Liver (tissue), 9 donors: ENCODE measurements around the gene MEFV. TPM values are rescaled to one million over a fixed set of nuclear protein-coding genes. Genes with fewer than 3 reads are reported as not detected.

Experiments used
- DNase-seq: peaks from one replicate; pipeline ENCODE4 v3.0.0-alpha.2; 2017; ENCODE audit warnings: low spot score
- H3K27ac ChIP-seq, 2 donors: one replicate each; pipeline ENCODE4 v1.7.0; 2013; ENCODE audit warnings: inconsistent platforms in 2 of 2, low read length in 2 of 2, control low read depth in 1 of 2, low read depth in 1 of 2, mild to moderate bottlenecking in 1 of 2
- H3K27me3 ChIP-seq, 4 donors: one replicate each; pipeline versions ENCODE4 v1.6.1 to v1.7.0; 2013; ENCODE audit warnings: low read length in 3 of 4, inconsistent platforms in 1 of 4, mild to moderate bottlenecking in 1 of 4, moderate library complexity in 1 of 4; ENCODE audit not compliant: control insufficient read depth in 4 of 4, insufficient read depth in 4 of 4
- H3K36me3 ChIP-seq, 4 donors: one replicate each; pipeline versions ENCODE4 v1.6.1 to v1.7.0; 2013; ENCODE audit warnings: low read length in 3 of 4, mild to moderate bottlenecking in 3 of 4, low read depth in 1 of 4, moderate library complexity in 1 of 4; ENCODE audit not compliant: control insufficient read depth in 4 of 4, insufficient read depth in 3 of 4
- H3K4me1 ChIP-seq, 4 donors: one replicate each; pipeline versions ENCODE4 v1.6.1 to v1.7.0; 2013; ENCODE audit warnings: low read length in 3 of 4, mild to moderate bottlenecking in 3 of 4, moderate library complexity in 1 of 4; ENCODE audit not compliant: control insufficient read depth in 4 of 4, insufficient read depth in 4 of 4
- H3K4me3 ChIP-seq, 3 donors: one replicate each; pipeline versions ENCODE4 v1.6.1 to v1.7.0; 2013; ENCODE audit warnings: low read length in 3 of 3, control low read depth in 1 of 3, low read depth in 1 of 3, mild to moderate bottlenecking in 1 of 3
- H3K9ac ChIP-seq, 2 donors: one replicate each; pipeline ENCODE4 v1.7.0; 2013; ENCODE audit warnings: low read length in 2 of 2, mild to moderate bottlenecking in 2 of 2, moderate library complexity in 2 of 2, control low read depth in 1 of 2, low read depth in 1 of 2
- H3K9me3 ChIP-seq, 4 donors: one replicate each; pipeline versions ENCODE4 v1.6.1 to v1.7.0; 2013; ENCODE audit warnings: low read length in 3 of 4; ENCODE audit not compliant: control insufficient read depth in 4 of 4
- CTCF ChIP-seq: fragments of 150-350 bp; IDR thresholded peaks from 2 replicates; pipeline ENCODE4 v1.5.1; 2017; ENCODE audit warnings: improper control_type of control experiment, low read depth, low read length; ENCODE audit not compliant: missing input control
- EGR1 ChIP-seq, 2 donors: IDR thresholded peaks; 2 replicates each; pipeline ENCODE4 v1.6.1; 2016 to 2018; ENCODE audit warnings: antibody characterized with exemption in 2 of 2, low read depth in 2 of 2
- FOXA1 ChIP-seq: IDR thresholded peaks from 2 replicates; pipeline ENCODE4 v1.6.1; 2016; ENCODE audit warnings: antibody characterized with exemption
- FOXA2 ChIP-seq: IDR thresholded peaks from 2 replicates; pipeline ENCODE4 v1.6.1; 2016; ENCODE audit warnings: antibody characterized with exemption
- GABPA ChIP-seq, 2 donors: IDR thresholded peaks in 1 of 2; conservative IDR thresholded peaks in 1 of 2; 2 replicates each; pipeline ENCODE4 v1.6.1; 2016; ENCODE audit warnings: antibody characterized with exemption in 2 of 2, mild to moderate bottlenecking in 1 of 2, moderate library complexity in 1 of 2
- HNF4A ChIP-seq, 2 donors: conservative IDR thresholded peaks; 2 replicates each; pipeline ENCODE4 v1.6.1; 2016; ENCODE audit warnings: antibody characterized with exemption in 2 of 2, mild to moderate bottlenecking in 2 of 2
- HNF4G ChIP-seq: IDR thresholded peaks from 2 replicates; pipeline ENCODE4 v1.6.1; 2016; ENCODE audit warnings: antibody characterized with exemption
- JUND ChIP-seq, 2 donors: IDR thresholded peaks; 2 replicates each; pipeline ENCODE4 v1.6.1; 2016; ENCODE audit warnings: antibody characterized with exemption in 2 of 2
- NR2F2 ChIP-seq: IDR thresholded peaks from 2 replicates; pipeline ENCODE4 v1.6.1; 2016; ENCODE audit warnings: antibody characterized with exemption
- RAD21 ChIP-seq, 2 donors: IDR thresholded peaks; 2 replicates each; pipeline ENCODE4 v1.6.1; 2016; ENCODE audit warnings: antibody characterized with exemption in 2 of 2, mild to moderate bottlenecking in 2 of 2
- RXRA ChIP-seq, 2 donors: IDR thresholded peaks; 2 replicates each; pipeline ENCODE4 v1.6.1; 2017 to 2018; ENCODE audit warnings: antibody characterized with exemption in 2 of 2, mild to moderate bottlenecking in 1 of 2
- SP1 ChIP-seq: IDR thresholded peaks from 2 replicates; pipeline ENCODE4 v1.6.1; 2018; ENCODE audit warnings: antibody characterized with exemption, mild to moderate bottlenecking
- TAF1 ChIP-seq: conservative IDR thresholded peaks from 2 replicates; pipeline ENCODE4 v1.6.1; 2016; ENCODE audit warnings: antibody characterized with exemption, mild to moderate bottlenecking
- YY1 ChIP-seq: IDR thresholded peaks from 2 replicates; pipeline ENCODE4 v1.6.1; 2016; ENCODE audit warnings: antibody characterized with exemption, mild to moderate bottlenecking
- ZBTB33 ChIP-seq: IDR thresholded peaks from 2 replicates; pipeline ENCODE4 v1.6.1; 2016; ENCODE audit warnings: antibody characterized with exemption
- WGBS: extraction: QIAGEN DNeasy Blood & Tissue Kit; methylation state at CpG from one replicate; pipeline ENCODE4 v1.1.7; 2013; 5-methylcytosine and 5-hydroxymethylcytosine counted together
- polyA plus RNA-seq, 2 donors: library from polyadenylated mRNA; stranded (reverse) in 1 of 2; unstranded in 1 of 2; fragments of 200-250 nt in 1 of 2; fragments of >200 nt in 1 of 2; fragmentation: Nextera tagmentation in 1 of 2; extraction: Ambion mirVana in 1 of 2; gene quantifications; one replicate each; pipeline versions ENCODE4 v1.2.1 to v1.2.3, GENCODE V29; 2013 to 2015
- total RNA-seq, 2 donors: library from RNA; depleted of rRNA; stranded (reverse); fragments of >200 nt; gene quantifications; one replicate each; pipeline ENCODE4 v1.2.3, GENCODE V29; 2014
- TF ChIP-seq, protein P1 (sequence below): IDR thresholded peaks from 2 replicates; pipeline ENCODE4 v1.6.1; 2016; ENCODE audit warnings: antibody characterized with exemption
- TF ChIP-seq, protein P2 (sequence below): IDR thresholded peaks from 2 replicates; pipeline ENCODE4 v1.6.1; 2016; ENCODE audit warnings: antibody characterized with exemption, mild to moderate bottlenecking
- TF ChIP-seq, protein P3 (sequence below): IDR thresholded peaks from 2 replicates; pipeline ENCODE4 v1.6.1; 2016; ENCODE audit warnings: antibody characterized with exemption
- donor health status: healthy.
- donor health status: healthy.
- donor health status: healthy.
- donor health status: healthy.
- donor health status: healthy.

MEFV gene
- total and polyA plus RNA-seq, 4 donors: 0.33 to 3.3 (median 0.79) TPM

- no peak overlapping the region for H3K4me3 ChIP-seq
- H3K36me3 ChIP-seq: no peaks in the 10 kb centered on the region
- H3K27me3 ChIP-seq: peaks cover 0 to 6% (median 5%) of the 10 kb centered on the region in 4 donors
- 72% methylated on average over 10 of the region's 10 CpGs for WGBS
- peaks cover 0 to 6% (median 2%) of the 10 kb centered on the region in 4 donors for H3K4me1 ChIP-seq
- H3K9ac ChIP-seq: no peak overlapping the region
- no peak for DNase-seq
- TF ChIP-seq, protein P1, sequence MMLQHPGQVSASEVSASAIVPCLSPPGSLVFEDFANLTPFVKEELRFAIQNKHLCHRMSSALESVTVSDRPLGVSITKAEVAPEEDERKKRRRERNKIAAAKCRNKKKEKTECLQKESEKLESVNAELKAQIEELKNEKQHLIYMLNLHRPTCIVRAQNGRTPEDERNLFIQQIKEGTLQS: no peak
- no peak for TF ChIP-seq CTCF
- TF ChIP-seq, protein P2, sequence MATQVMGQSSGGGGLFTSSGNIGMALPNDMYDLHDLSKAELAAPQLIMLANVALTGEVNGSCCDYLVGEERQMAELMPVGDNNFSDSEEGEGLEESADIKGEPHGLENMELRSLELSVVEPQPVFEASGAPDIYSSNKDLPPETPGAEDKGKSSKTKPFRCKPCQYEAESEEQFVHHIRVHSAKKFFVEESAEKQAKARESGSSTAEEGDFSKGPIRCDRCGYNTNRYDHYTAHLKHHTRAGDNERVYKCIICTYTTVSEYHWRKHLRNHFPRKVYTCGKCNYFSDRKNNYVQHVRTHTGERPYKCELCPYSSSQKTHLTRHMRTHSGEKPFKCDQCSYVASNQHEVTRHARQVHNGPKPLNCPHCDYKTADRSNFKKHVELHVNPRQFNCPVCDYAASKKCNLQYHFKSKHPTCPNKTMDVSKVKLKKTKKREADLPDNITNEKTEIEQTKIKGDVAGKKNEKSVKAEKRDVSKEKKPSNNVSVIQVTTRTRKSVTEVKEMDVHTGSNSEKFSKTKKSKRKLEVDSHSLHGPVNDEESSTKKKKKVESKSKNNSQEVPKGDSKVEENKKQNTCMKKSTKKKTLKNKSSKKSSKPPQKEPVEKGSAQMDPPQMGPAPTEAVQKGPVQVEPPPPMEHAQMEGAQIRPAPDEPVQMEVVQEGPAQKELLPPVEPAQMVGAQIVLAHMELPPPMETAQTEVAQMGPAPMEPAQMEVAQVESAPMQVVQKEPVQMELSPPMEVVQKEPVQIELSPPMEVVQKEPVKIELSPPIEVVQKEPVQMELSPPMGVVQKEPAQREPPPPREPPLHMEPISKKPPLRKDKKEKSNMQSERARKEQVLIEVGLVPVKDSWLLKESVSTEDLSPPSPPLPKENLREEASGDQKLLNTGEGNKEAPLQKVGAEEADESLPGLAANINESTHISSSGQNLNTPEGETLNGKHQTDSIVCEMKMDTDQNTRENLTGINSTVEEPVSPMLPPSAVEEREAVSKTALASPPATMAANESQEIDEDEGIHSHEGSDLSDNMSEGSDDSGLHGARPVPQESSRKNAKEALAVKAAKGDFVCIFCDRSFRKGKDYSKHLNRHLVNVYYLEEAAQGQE: no peak
- no peak for TF ChIP-seq RXRA (IDR thresholded peaks at IDR 0.05)
- TF ChIP-seq RAD21 (IDR thresholded peaks at IDR 0.05): no peak
- TF ChIP-seq JUND (IDR thresholded peaks at IDR 0.05): no peak
- no peak for TF ChIP-seq SP1
- no peak for TF ChIP-seq NR2F2
- TF ChIP-seq FOXA1: no peak
- H3K27ac ChIP-seq: no peak overlapping the region
- H3K9me3 ChIP-seq: peaks cover 0 to 15% (median 3%) of the 10 kb centered on the region in 4 donors
These were observed 60.5 kb downstream of the MEFV start for GRCh38 chr16:3195975-3196374.

DNA sequence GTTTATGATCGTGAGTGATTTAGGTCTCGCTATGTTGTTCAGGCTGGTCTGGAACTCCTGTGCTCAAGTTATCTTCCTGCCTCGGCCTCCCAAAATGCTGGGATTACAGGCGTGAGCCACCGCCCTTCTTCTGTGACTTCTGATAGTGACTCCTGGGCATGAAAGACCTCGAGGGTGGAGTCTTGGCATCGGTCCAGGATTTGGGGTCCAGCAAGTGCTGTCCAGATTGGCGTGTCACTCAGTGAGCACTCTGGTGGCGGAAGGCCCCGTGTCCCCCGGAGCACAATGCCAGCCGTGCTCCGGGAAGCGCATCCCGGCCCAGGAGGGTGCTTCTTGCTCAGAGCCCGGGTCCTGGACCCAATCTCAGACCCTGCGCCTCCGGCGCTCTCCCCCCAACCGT lies 61.6 kb downstream of the MEFV start:
- no peak for DNase-seq
- WGBS: 79% methylated on average over 20 of the region's 20 CpGs
- no peak overlapping the region for H3K4me3 ChIP-seq
- peaks cover 0 to 16% (median 1%) of the 10 kb centered on the region in 4 donors for H3K9me3 ChIP-seq
- H3K9ac ChIP-seq: no peak overlapping the region
- peaks cover 0 to 8% (median 3%) of the 10 kb centered on the region in 4 donors for H3K4me1 ChIP-seq
- no peaks in the 10 kb centered on the region for H3K36me3 ChIP-seq
- no peak overlapping the region for H3K27ac ChIP-seq
- H3K27me3 ChIP-seq: peaks cover 0 to 12% (median 8%) of the 10 kb centered on the region in 4 donors
- no peak for TF ChIP-seq JUND (IDR thresholded peaks at IDR 0.05)
- no peak for TF ChIP-seq FOXA1
- TF ChIP-seq EGR1 (IDR thresholded peaks at IDR 0.05; ENCODE audit: low read depth in 2 of 2): no peak
- no peak for TF ChIP-seq HNF4G
- no peak for TF ChIP-seq FOXA2
- TF ChIP-seq TAF1: no peak
- TF ChIP-seq CTCF: no peak
- no peak for TF ChIP-seq RAD21 (IDR thresholded peaks at IDR 0.05)
- TF ChIP-seq, protein P2: no peak
- no peak for TF ChIP-seq ZBTB33
- TF ChIP-seq SP1: no peak
- TF ChIP-seq RXRA (IDR thresholded peaks at IDR 0.05): no peak
- TF ChIP-seq GABPA (IDR thresholded peaks at IDR 0.05 in 1 of 2, conservative IDR thresholded peaks at IDR 0.05 in 1 of 2): no peak
- TF ChIP-seq HNF4A (conservative IDR thresholded peaks at IDR 0.05): no peak
- no peak for TF ChIP-seq YY1
- no peak for TF ChIP-seq NR2F2
- TF ChIP-seq, protein P3, sequence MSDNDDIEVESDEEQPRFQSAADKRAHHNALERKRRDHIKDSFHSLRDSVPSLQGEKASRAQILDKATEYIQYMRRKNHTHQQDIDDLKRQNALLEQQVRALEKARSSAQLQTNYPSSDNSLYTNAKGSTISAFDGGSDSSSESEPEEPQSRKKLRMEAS: no peak
